CD4-positive, alpha-beta T cell treated with Interleukin-2 at 100 ng/mL for 4 hours (primary cell): ENCODE data around the gene ADCY1.

ENCODE experiments used
- DNase-seq: peaks from one replicate; pipeline ENCODE4 v3.0.0-alpha.2; 2020; ENCODE audit warnings: low spot score

ADCY1 gene

DNA sequence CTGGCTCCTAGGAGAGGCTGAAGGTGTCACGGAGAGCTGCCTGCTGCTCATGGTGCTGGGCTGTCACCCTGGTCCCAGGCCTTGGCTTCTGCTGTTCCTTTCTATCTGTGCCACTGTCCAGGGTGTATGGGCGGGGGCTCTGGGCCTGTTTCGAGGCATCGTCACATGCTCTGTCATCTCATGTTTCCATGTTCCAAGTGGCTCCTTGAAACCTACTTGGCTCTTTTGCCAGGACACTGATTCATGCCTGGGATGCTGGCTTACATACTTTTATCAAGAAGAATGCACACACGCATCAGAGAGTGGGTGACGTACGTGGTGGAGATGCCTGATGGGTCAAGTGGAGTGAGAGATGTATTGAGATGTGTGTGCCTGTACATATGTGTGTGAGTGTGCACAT is 50.9 kb downstream of the ADCY1 start:
- DNase-seq = no peak

DNA sequence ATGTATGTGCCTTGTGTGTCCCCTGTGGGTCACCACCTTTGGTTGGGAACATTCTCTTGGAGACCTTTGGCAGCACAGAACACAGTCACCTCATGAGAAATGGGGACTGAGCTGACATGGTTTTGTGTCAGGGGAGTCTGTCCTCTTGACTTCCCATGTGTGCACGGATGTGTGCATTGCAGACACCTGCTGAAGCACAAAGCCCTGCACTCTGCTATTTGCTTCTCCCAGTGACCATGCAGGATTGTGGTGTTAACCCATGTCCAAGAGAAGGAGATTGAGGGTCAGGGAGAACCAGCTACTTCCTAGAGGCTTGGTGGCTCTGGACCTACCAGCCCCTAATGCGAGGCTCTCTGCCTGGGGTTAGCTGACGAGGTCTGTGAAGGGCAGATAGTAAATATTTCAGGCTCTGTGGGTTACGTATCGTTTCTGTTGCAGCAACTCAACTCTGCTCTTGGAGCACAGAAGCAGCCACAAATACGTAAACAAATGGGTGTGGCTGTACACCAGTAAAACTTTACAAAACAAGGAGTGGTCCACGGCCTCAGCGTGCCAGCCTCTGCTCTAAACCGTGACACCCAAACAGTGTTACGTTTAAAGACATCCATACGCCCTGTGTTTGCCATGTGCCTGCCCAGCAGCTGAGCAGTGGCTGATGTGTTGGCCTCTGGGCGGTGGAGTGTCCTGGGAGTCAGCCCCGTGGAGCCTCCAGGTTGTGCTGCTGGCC is 51.7 kb downstream of the ADCY1 start:
- DNase-seq = no peak

DNA sequence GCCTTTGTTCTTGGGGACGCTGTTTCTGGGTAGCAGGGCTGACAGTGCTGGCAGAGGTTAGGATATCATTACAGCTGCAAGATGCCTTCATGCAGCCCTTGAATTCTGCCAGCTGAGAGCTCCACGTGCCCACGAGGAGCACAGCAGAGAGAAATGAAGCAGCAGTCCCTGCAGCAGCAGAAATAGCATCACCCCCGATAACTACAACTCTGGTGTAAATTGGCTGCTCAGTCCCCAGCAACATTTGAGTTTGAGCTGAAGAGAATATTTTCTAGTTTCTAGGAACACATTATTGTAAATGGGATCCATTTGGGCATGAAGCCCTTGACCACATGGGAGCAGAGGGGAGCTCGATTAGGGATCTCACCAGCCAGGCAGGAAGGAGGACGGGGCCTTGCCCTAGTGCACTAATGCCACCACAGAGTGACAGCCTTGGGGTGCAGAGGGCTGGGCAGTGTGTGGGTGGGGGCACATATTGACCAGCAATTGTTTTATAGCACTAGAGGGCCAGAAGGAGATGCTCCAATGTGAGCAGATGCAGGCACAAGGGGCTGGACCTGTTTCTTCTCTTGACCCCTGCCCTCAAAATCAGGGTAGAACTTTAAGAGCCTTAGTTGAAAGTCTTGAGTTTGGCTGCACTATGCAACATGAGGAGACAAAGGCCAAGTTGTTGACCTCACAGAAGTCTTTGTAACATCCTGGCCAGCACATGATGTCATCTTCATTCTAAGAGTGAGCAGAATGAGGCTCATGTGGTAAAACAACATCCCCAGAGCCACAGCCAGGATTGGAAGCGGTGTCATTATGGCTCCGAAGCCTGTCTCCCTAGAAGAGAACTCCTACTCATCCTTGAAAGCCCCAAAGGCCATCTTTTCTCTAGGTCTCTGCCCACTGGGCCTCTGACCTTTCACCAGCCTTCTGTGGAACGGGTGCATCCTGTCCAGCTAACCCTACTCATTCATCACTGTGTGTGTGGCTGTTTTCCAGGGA is 52.6 kb downstream of the ADCY1 start:
- no peak for DNase-seq

DNA sequence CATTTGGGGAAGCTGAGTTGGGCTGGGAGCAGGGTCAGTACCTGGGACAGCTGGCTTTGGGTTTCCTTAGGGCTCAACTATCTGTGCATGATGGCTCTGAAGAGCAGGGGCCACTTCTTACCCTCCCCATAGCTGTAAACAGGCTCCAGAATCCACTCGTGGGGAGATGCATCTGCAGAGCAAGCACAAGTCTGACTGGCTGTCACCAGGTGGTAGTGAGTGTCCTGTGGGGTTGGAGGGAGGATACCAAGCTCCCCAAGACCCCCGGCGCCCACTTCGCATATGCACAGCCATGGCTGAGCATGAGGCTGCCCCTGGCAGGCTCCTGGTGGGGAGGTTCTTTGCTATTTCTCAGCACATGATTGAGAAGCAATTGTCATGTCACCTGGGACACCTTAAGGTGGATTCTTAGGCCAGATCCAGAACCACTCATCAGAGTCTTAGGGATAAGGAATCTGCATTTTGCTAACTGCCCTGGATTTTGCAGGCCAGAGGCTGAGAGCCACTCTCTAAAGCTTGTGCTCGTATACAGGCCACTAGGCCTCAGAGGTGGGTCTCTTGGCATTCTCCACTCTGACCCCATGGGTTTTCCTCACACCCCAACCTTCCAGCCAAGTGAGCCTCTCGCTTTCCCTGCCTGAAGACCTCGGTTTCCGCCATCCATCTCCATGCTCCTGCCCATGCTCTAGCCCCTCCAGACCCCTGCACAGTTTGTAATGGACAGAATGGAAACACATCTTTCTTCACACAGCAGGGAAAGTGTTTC is 53.7 kb downstream of the ADCY1 start:
- DNase-seq = no peak

DNA sequence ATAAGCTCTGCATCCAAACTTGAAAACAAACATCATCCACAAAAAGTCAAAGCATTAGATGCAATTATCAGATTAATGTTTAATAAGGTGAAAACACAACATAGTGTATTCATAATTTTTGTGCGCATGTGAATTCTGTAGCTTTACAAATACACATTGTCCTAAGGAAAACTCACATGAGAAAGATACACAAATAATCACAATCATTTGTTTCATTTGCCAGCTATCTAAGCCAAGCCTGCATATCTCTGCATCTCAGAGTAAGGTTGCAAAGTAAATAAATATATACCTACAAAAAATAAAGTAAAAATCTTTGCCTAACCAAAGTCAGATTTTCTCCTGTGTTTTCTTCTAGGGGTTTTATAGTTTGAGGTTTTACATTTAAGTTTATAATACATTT is 57.4 kb downstream of the ADCY1 start:
- DNase-seq = no peak

DNA sequence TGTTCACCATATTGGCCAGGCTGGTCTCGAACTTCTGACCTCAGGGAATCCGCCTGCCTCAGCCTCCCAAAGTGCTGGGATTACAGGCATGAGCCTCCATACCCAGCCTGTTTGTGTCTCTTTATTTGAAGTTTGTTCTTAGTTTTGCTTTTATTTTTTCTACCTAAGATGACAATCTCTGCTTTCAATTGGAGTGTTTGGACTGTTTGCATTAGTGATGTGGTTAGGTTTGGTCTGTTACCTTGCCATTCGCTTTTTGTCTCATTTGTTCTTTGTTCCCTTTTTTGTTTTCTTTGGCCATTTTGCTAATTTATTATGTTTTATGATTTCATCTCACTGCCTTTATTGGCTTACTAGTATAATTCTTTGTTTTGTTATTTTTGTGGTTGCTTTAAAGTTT is 62.6 kb downstream of the ADCY1 start:
- DNase-seq = no peak

DNA sequence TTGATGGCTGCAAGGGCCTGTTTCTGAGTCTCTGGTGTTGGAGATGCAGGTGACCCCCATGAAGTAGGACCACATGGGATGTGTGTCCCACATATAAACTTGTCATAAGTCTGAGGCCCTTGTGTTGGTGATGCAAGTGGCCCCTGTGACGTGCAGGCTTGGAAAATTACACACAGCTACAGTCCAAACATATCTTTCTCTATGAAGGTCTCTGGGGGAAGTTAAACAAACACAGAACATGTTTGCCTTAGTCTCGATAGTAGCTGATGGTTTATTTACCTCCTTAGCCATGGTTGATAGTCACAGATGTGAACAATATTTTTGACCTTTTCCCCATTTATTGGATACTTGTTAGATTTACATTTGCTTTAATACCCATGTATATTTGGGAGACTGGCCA is 64.7 kb downstream of the ADCY1 start:
- DNase-seq = no peak

DNA sequence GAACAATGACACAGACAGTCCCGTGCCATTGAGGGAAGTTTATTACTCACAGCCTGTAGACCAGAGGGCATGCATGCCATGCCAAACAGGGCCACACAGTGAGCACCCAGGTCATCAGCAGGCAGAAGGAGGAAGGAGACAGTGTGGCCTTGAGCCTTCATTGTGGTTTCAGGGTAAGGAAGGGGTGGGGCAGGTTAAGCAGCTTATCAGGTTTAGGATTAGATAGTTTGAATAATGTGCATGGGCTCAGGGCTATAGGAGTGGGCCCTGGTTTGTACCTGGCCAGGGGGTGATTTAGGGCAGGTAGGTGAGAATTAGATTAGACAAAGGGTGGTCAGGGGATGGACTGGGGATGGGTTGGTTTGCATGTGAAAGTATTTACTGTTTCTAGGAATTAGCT is 67.9 kb downstream of the ADCY1 start:
- DNase-seq = no peak

DNA sequence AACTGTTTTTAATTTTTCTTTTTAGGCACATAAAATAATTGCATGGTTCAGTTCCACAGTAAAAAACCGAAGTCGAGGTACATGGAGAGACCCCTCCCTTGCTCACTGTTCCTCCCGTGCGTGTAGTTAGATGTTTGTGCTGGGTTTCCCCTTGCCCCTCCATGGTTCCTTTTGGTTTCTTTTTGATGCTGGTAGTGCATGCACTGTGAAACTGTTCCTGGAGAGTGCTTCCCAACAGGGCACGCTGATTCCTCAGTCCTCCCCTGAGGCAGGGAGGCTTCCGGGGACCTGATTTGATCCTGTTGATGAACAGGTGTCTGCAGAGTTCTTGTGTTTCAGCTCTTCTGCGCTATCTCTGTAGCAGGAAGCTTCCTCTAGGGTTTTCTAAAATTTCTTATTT is 69.5 kb downstream of the ADCY1 start:
- DNase-seq = no peak

DNA sequence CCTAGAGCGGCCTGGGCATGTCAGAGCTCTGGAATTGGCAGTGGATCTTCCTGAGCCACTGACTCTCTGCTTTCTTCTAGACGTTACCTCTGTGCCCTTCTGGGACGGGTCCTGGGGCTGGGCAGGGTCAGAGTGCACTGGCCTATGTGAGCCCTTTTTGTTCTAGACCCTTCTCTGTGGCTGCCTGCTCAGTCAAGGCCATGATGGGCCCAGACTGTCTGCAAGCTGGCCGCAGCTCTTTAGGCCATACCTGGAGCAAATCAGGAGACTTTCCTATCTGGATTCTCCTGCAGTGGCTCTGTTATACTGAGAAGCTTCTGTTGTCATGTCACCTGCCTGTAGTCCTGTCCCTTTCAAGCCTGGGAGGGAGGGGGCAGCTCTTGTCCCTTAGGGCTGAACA is 70.1 kb downstream of the ADCY1 start:
- DNase-seq = no peak

DNA sequence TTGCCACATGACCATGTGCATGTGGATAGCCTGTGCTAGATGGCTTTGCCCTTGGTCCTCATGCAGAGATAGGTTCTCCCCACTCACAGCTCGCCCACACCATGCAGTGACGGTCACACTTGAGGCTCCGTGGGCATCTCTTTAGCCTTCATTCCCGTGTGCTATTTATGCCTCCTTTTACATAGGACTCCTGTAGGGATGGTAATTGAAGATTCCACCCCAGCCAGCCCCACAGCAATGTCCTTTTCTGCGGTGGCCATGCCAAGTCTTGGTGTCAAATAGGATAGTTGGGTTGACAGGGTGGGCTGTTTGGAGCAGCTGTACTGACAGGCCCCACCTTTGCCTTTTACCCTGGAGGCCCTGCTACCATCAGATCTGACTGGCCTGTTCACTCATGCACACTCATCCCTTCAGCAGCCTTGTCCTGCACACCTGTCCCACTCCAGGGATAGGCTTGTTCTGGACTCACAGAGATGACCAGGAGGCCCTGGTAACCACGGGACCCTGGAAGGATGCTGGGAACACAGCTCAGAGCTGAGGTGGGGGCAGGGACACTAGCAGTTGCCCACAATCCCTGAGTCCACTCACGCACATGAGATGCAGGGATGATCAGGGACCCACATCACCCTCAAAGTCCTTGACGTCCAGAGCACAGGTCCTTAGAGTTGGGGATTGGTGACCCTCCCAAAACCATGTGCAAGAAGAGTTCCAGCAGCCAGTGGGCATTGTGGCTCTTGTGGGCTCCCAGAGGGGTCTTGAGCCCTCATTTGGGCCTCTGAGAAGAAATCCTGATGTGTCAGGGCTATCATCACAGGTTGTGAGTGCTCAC is 71.2 kb downstream of the ADCY1 start:
- no peak for DNase-seq

DNA sequence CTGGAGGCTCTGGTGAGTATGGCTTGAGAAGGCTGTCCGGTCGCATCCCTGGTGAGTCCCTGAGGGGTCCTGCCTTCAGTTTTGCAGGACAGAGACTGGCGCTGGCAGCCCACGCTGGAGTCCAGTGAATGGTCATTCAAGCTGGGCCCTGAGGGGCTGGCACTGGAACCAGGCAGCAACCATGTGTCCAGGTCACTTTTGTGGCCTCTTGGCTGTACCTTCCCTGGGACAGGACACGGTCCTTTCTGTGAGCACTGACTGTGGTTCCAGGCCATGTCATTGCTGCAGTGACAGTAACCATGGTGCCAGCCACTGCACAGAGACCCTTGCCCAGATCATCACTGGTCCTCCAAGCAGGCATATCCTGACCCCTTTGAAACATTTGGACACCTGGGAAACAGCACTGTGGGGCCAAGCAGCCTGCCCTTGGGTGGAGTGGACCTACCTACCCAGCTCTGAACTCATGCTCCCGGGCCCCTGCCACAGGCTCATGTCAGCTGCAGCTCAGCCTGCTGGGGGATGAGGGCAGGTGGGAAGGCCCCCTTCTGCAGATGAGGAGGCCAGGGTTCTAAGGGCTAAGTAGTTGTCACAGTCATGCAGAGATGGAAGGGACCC is 72.1 kb downstream of the ADCY1 start:
- no peak for DNase-seq

DNA sequence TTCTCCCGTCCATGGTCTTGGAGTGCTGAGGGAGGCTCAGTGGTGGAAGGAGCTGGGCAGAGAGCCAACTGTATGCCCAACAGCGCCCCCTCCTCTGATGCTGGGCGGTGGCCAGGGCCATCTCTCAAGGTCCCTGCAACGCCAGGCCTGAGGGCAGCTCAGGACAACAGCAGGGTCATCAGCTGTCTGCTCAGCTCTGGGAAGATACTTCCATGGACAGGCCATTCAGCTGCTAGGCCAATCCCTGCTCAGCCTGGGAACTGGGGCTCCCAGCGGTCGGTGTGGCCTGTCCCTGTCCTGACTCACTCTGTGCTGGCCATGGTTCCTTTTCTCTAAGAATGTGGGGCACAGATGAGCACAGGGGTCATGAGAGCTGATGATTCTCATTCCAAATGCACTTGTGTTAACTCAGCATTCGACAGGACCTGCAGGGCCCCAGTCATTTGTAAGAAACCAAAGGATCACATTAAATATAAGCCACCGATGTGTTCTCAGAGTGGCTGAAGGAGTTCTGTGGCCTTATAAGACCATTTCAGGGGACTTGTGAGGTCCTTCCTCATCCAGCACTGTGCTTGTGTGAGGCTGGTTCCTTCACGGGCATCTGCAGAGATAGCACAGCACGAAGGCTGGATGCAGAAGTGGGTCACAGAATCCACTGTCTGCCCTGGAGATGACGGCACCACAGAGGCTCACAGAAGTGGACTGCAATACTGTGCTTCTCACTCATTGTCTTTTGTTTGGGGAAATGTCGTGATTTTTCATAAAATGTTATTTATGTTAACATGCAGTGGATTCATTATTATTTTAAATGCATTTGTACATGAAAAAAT is 73.0 kb downstream of the ADCY1 start:
- no peak for DNase-seq

DNA sequence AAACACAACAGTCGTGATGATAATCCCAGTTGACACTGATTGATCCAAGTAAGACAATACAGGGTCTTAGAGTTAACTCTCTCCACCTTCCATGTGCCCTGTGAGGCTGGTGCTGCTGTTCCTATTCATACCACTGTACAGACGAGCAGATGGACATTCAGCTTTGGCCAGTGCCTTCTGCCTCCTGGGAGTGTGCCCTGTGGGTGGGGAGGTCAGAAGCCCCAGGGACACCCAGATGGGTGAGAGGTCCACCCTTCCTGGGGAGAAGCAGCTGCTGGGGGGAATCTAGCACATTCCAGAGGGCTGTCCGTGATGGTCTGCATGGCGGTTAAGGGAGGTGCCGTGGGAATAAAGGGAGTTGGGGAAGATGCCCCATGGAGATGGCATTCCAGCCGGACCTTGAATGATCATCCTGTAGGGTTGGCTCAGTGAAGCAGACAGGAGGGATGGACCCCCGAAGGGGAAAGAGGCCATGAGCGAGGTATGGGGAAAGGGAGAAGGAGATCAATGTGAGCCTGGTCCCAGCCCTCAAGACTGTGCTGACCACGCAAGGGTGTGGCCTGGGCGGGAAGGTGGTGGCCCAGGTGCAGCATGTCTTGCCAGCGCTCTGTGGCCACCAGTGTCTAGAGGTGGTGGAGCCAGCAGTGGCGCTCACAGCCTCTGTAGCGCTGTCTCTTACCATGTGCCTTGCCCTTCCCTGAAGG is 74.0 kb downstream of the ADCY1 start:
- DNase-seq = no peak

DNA sequence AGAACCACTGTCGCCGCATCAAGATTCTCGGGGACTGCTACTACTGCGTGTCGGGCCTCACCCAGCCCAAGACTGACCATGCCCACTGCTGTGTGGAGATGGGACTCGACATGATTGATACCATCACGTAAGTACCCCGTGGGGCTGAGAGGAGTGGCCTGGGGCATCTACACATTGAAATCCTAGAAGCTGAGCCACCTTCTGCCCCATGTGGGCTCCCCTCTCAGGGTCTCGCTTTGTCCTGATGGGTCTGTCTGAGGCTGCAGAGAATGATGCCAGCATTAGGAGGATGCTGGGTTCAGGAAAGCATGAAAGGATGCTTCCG is 74.5 kb downstream of the ADCY1 start:
- no peak for DNase-seq

DNA sequence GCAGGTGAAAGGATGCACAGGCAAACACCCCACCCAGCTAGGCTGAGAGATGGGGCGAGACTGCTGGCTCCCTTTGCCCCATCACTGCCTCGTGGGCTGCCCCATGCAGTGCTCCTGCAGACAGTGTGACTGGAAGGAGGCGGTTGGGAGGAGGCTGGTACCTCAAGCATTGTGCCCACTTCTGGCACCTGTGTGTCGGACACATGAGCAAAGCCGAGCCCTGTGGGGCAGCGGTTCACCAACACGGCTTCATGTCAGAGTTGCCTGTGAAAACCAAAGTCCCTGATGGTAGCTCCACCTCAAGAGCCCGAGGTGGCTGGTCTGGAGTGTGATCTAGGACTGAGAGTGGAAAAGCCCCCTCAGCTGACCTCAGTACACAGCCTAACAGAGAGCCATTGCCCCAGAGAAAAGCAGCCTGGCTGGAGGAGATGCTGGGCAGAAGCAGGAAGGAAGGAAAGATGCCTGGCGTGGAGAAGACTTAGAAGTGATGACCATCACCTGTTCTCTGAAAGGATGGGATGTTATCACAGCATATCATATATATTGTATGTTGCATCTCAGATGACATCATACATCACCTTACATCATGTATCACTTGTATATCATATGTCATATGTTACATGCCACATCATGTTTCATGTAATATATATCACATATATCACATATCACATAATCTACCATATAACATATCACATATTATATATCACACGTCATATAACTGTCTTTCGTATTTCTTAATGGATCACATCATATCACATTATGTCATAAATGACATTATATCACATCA is 75.6 kb downstream of the ADCY1 start:
- no peak for DNase-seq

DNA sequence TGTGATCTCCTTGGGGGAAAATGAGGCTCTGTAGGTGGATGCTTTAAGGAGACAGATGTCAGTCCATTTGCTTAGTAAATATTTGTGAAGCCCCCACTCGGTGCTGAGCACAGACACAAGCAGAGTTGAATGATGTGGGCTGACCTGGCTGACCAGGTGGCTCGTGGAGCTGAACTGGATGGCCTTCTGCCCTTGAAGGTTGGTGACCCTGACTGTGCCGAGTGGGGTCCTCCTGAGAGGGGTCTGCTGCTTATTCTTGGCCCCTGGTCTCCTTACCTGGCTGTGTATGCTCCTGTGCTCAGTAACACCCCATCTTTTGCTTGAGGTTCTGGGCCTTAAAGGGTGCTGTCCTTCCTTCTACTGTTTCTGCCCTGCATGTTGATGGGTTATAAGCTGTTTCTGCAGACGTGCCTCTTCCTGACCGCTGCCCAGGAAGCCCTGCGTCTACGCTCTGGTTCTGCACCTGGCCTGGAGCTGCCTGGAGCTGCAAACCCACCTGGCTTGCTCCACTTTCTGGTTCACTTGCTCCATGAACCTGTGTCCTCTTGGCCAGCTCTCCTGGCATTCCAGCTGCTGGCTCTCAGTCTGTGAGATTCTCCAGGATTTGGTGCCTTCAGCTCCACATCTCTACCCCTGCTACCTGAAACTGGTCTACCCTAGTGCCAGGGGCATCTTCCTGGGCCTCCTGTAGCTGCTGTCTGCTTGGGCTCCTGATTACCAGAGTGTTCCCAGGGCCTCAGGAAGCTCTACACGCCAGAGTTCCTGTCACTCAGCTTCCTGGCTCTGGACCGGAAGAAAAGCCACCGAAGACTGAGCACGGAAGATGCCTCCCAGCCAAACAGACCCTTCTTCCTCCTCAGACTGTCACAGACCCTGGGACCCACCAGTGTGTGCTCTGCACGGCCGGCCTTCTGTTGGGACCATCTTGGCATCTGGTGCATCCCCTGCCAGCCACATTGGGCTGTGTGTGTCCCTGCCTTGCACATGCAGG is 76.5 kb downstream of the ADCY1 start:
- no peak for DNase-seq

DNA sequence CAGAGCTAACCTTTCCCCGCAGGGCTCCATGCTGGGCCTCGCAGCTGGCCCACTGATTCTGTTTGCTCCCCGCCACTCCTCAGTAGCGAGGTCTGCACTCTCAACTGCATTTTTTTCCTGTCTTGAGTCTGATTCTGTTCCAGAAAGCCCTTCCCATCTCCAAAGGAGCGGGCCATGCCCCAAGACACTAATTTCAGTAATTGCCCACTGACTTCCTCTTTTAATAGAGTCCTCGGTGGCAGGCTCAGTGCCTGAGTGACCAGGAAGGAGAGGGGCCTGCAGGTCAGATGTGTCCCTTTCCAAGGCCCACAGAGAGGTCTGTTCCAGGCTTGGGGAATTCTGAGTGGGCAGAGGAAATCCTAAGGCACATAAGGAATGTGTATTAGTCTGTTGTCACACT is 77.4 kb downstream of the ADCY1 start:
- DNase-seq = no peak
